Gastroesophageal sphincter (tissue), 3 donors: ENCODE data around the gene AMMECR1.

ENCODE experiments used
- CTCF ChIP-seq, 4 experiments: fragments of 200-600 bp in 2 of 4; fragments of 450-650 bp in 2 of 4; sonication (generic) in 1 of 4; IDR thresholded peaks; one replicate each; pipeline ENCODE4 v1.5.1; 2017 to 2019; ENCODE audit warnings: antibody characterized with exemption in 4 of 4, mild to moderate bottlenecking in 2 of 4, moderate library complexity in 2 of 4
- POLR2A ChIP-seq, 2 donors: fragments of 450-650 bp; IDR thresholded peaks; one replicate each; pipeline ENCODE4 v1.6.1; 2017; ENCODE audit warnings: antibody characterized with exemption in 2 of 2, mild to moderate bottlenecking in 2 of 2, moderate library complexity in 1 of 2

GRCh38 chrX:110250847-110251246 lies 67.0 kb downstream of the AMMECR1 start:
- TF ChIP-seq CTCF (IDR thresholded peaks at IDR 0.05) (no peak), POLR2A (IDR thresholded peaks at IDR 0.05) (no peak)
